Prostate gland (tissue), 2 donors: ENCODE measurements around the gene UBE2L6. TPM values are rescaled to one million over a fixed set of nuclear protein-coding genes. Genes with fewer than 3 reads are reported as not detected.
A peak's percentile ranks its signal among the peaks of the same experiment; 100 is the strongest.

Experiments used
- DNase-seq: peaks from one replicate; pipeline ENCODE4 v3.0.0-alpha.2; 2019; ENCODE audit warnings: low spot score
- H3K27ac ChIP-seq, 2 donors: fragments of 200-600 bp; sonication (generic); 2 replicates each; pipeline ENCODE4 v1.5.1; 2017 to 2019
- H3K27me3 ChIP-seq: fragments of 200-600 bp; sonication (generic); replicated peaks from 2 replicates; pipeline ENCODE4 v1.5.1; 2019; ENCODE audit not compliant: insufficient read depth
- H3K36me3 ChIP-seq, 2 donors: fragments of 200-600 bp; sonication (generic); 1 replicate in 1 of 2; 2 replicates in 1 of 2; pipeline versions ENCODE4 v1.5.1 to v1.8.1; 2017 to 2019
- H3K4me1 ChIP-seq: fragments of 200-600 bp; sonication (generic); replicated peaks from 2 replicates; pipeline ENCODE4 v1.5.1; 2019
- H3K4me3 ChIP-seq, 2 donors: fragments of 200-600 bp; sonication (generic); 2 replicates each; pipeline ENCODE4 v1.5.1; 2017 to 2019
- H3K9me3 ChIP-seq: fragments of 200-600 bp; sonication (generic); 2 replicates; pipeline ENCODE4 v1.5.1; 2017
- CTCF ChIP-seq, 4 experiments: fragments of 200-600 bp in 2 of 4; fragments of 450-650 bp in 2 of 4; sonication (generic) in 2 of 4; IDR thresholded peaks; 1 replicate in 3 of 4; 2 replicates in 1 of 4; pipeline ENCODE4 v1.5.1; 2016 to 2019; ENCODE audit warnings: antibody characterized with exemption in 4 of 4, mild to moderate bottlenecking in 2 of 4, moderate library complexity in 2 of 4
- POLR2A ChIP-seq: fragments of 450-650 bp; IDR thresholded peaks from one replicate; pipeline ENCODE4 v1.6.1; 2016; ENCODE audit warnings: antibody characterized with exemption, mild to moderate bottlenecking
- POLR2AphosphoS5 ChIP-seq: sonication (generic); formaldehyde crosslinking; IDR thresholded peaks from one replicate; pipeline ENCODE4 v1.6.1; 2017; ENCODE audit warnings: antibody characterized with exemption
- WGBS: methylation state at CpG from one replicate; pipeline ENCODE4 v1.1.5; 2018; 5-methylcytosine and 5-hydroxymethylcytosine counted together
- intact Hi-C: fragments of 100-400 bp; cut with DNase I; formaldehyde crosslinking; loops from one replicate; pipeline ENCODE4 v1.14.2; 2022
- total RNA-seq, 2 donors: library from RNA; depleted of rRNA; stranded (reverse); fragments of >200 nt; gene quantifications; one replicate each; pipeline ENCODE4 v1.1.0, GENCODE V29; 2016

The UBE2L6 gene
- total RNA-seq, 2 donors from 2014 or later: 42.3 to 44.6 TPM

- peak; percentile 42 for TF ChIP-seq POLR2AphosphoS5
- TF ChIP-seq POLR2A: no peak
- peak; percentile 76 to 93 (median 92) for TF ChIP-seq CTCF (IDR thresholded peaks at IDR 0.05)
- intact Hi-C loops: loop anchor here (5.0 to 10.0 kb wide), 2 partner anchors 35 to 182 kb away; no protein-coding TSS in a partner anchor
- no peaks in the 10 kb centered on the region for H3K36me3 ChIP-seq
- no peak overlapping the region for H3K27ac ChIP-seq
- peaks cover 5% of the 10 kb centered on the region for H3K4me1 ChIP-seq
- 16% methylated on average over 7 of the region's 7 CpGs for WGBS
- no peaks in the 10 kb centered on the region for H3K9me3 ChIP-seq
- peak; percentile 68 for DNase-seq
- H3K4me3 ChIP-seq: no peak overlapping the region
- H3K27me3 ChIP-seq: no peaks in the 10 kb centered on the region
These were observed 40.3 kb downstream of the UBE2L6 start for GRCh38 chr11:57527056-57527631.

- H3K27ac ChIP-seq: no peak overlapping the region
- no peak overlapping the region for H3K4me3 ChIP-seq
- no peak for TF ChIP-seq POLR2A
- no peak for TF ChIP-seq CTCF (IDR thresholded peaks at IDR 0.05)
- no peak for TF ChIP-seq POLR2AphosphoS5
- 96% methylated on average over 4 of the region's 4 CpGs for WGBS
- H3K27me3 ChIP-seq: no peaks in the 10 kb centered on the region
- no peak for DNase-seq
- intact Hi-C loops: loop anchor here (10.0 kb wide), 1 partner anchor 179 kb away; no protein-coding TSS in a partner anchor
- H3K36me3 ChIP-seq: no peaks in the 10 kb centered on the region
- no peaks in the 10 kb centered on the region for H3K4me1 ChIP-seq
- no peaks in the 10 kb centered on the region for H3K9me3 ChIP-seq
These were observed 44.1 kb downstream of the UBE2L6 start for GRCh38 chr11:57523419-57523818.

GRCh38 chr11:57521116-57521515 is 46.4 kb downstream of the UBE2L6 start:
- 91% methylated on average over 2 of the region's 2 CpGs for WGBS
- no peak for TF ChIP-seq POLR2A
- no peak for TF ChIP-seq CTCF (IDR thresholded peaks at IDR 0.05)
- no peak for TF ChIP-seq POLR2AphosphoS5
- H3K27me3 ChIP-seq: no peaks in the 10 kb centered on the region
- intact Hi-C loops: loop anchor here (10.0 kb wide), 1 partner anchor 176 kb away; no protein-coding TSS in a partner anchor
- no peak overlapping the region for H3K4me3 ChIP-seq
- no peak overlapping the region for H3K27ac ChIP-seq
- DNase-seq: no peak
- H3K9me3 ChIP-seq: no peaks in the 10 kb centered on the region
- H3K4me1 ChIP-seq: no peaks in the 10 kb centered on the region
- H3K36me3 ChIP-seq: no peaks in the 10 kb centered on the region

GRCh38 chr11:57516061-57516443 is 51.4 kb downstream of the UBE2L6 start:
- TF ChIP-seq POLR2AphosphoS5: no peak
- TF ChIP-seq POLR2A: no peak
- WGBS: 24% methylated on average over 5 of the region's 5 CpGs
- Histone ChIP-seq H3K27me3 (no peaks in the 10 kb centered on the region), H3K27ac (peak overlapping the region; percentile 64 to 66), H3K9me3 (no peaks in the 10 kb centered on the region), H3K4me1 (peaks cover 4% of the 10 kb centered on the region), H3K36me3 (no peaks in the 10 kb centered on the region), H3K4me3 (peak overlapping the region; percentile 71 to 82)
- DNase-seq: no peak
- intact Hi-C loops: no loop called here

- Histone ChIP-seq H3K4me3 (peak within 1 kb of the TSS; percentile 71 to 82), H3K4me1 (peaks cover 4% of the 10 kb centered on the region), H3K9me3 (no peaks in the 10 kb centered on the region), H3K36me3 (no peaks in the 10 kb centered on the region), H3K27ac (peak within 1 kb of the TSS; percentile 64 to 66), H3K27me3 (no peaks in the 10 kb centered on the region)
- WGBS: 1% methylated on average over 40 of the region's 66 CpGs
- TF ChIP-seq CTCF (IDR thresholded peaks at IDR 0.05) (no peak), POLR2AphosphoS5 (no peak), POLR2A (no peak)
- DNase-seq: peak; percentile 35
- intact Hi-C loops: no loop called here
These were observed 52.0 kb downstream of the UBE2L6 start, which contains the start of gene SLC43A1 for GRCh38 chr11:57515332-57516060. TSS of gene SLC43A1 (minus strand) at chr11:57515702. CDS start at chr11:57514111, 1,591 bp downstream.
